Measurements from ENCODE around the gene CSMD2.

- TF ChIP-seq ZNF274 (IDR thresholded peaks at IDR 0.05; ENCODE audit: low read depth, low read length), result no peak
- no peak for TF ChIP-seq YY1 (IDR thresholded peaks at IDR 0.05; ENCODE audit: insufficient read depth, insufficient read length)
- TF ChIP-seq SUZ12 (IDR thresholded peaks at IDR 0.05; ENCODE audit: extremely low read depth, insufficient read depth, insufficient read length), result no peak
Observed at GRCh38 chr1:33609739-33610138, 555.3 kb downstream of the CSMD2 start.

Measured in NT2/D1 (cell line).